GM12875 (cell line): ENCODE measurements around the gene NCOA1.

Experiments
- H3K4me3 ChIP-seq: one replicate; pipeline ENCODE4 v1.5.1; 2011; ENCODE audit warnings: low read depth, low read length, control low read depth
- CTCF ChIP-seq: IDR thresholded peaks from 2 replicates; pipeline ENCODE4 v1.5.1; 2011; ENCODE audit warnings: low read depth, mild to moderate bottlenecking, control low read depth, inconsistent platforms, low read length, moderate library complexity, borderline replicate concordance; ENCODE audit not compliant: insufficient read depth

The NCOA1 gene

GRCh38 chr2:24657818-24658217, 166.8 kb downstream of the NCOA1 start:
- no peak for TF ChIP-seq CTCF

GRCh38 chr2:24658531-24659202, 167.6 kb downstream of the NCOA1 start:
- H3K4me3 ChIP-seq, result no peak overlapping the region
- TF ChIP-seq CTCF, result no peak

More at GRCh38 chr2:24657818-24658217, 166.8 kb downstream of the NCOA1 start:
- no peak overlapping the region for H3K4me3 ChIP-seq

GRCh38 chr2:24659862-24660261, 168.8 kb downstream of the NCOA1 start:
- H3K4me3 ChIP-seq, result no peak overlapping the region
- no peak for TF ChIP-seq CTCF

- no peak overlapping the region for H3K4me3 ChIP-seq
- TF ChIP-seq CTCF, result no peak
Measured at GRCh38 chr2:24667542-24667941, 176.5 kb downstream of the NCOA1 start.

DNA sequence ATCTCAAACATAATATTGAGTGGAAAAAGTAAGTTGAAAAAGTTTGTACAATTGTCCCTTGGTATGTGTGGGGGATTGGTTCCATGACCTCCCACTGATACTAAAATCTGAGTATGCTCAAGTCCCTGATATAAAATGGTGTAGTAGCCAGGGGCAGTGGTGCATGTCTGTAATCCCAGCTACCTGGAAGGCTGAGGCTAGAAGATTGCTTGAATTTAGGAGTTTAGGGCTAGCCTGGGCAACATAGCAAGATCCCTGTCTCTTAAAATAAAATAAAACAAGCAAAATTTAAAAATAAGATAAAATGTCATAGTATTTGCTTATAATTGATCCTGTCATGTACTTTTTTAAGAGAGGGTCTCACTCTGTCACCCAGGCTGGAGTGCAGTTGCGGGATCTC, 180.2 kb downstream of the NCOA1 start:
- H3K4me3 ChIP-seq, result no peak overlapping the region
- no peak for TF ChIP-seq CTCF

DNA sequence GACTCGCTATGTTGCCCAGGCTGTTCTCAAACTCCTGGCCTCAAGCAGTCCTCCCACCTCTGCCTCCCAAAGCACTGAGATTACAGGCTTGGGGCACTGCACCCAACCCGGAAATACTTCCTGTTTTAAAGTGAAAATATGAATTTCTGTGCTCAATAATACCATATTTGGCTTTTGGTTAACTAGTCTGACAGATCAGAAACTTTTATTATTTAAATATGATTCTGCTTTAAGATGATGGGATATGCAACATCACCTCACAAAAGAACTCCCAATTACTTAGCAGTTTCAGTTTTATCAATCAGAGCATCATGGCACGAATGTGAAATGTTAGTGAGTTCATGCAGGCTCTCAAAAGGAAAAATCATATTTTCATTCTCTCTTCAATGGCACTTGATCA, 181.5 kb downstream of the NCOA1 start:
- H3K4me3 ChIP-seq, result no peak overlapping the region
- TF ChIP-seq CTCF, result no peak

DNA sequence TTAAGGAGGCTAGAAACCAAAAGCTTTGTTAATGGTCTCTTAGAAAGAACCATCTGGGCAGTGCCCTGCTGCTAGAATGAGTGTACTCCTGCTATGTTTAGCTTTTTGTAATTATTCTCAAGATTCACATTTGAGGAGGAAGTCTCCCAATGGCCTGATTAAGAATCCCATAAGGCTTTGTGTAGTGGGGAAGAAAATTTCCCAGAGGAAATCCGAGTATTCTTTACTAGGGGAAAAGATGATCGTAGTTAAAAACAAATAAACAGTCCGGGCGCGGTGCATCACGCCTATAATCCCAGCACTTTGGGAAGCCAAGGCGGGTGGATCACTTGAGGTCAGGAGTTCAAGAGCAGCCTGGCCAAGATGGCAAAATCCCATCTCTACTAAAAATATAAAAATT, 184.3 kb downstream of the NCOA1 start:
- TF ChIP-seq CTCF, result no peak
- H3K4me3 ChIP-seq, result no peak overlapping the region
